Measurements from ENCODE around the gene PPARGC1A. TPM values are rescaled to one million over a fixed set of nuclear protein-coding genes. Genes with fewer than 3 reads are reported as not detected.

PPARGC1A gene
- total and polyA plus RNA-seq, 7 donors: 7.8 to 89.3 (median 37.2) TPM

DNA sequence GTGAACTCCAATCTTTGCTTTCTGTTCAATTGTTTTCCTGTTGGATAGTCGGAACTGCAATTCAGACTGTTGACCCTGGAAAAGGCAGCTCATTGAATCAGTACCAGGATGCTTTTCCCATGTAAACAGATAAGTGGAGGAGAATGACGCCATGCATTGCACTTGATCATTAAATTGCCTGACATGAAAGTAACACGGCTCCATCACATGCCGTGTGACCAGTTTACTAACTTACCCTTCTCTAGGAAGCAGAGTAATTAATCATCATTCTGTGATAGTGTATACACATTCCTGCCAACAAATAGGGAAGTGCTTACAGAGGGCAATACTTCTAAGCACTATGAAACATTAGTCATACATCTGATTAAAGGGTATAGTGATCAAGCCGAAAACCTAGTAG lies 101.4 kb downstream of the PPARGC1A start:
- 66 to 73% (median 69%) methylated on average over 5 of the region's 5 CpGs for WGBS, 3 donors
- H3K27ac ChIP-seq: no peak overlapping the region
- H3K4me1 ChIP-seq: no peaks in the 10 kb centered on the region

DNA sequence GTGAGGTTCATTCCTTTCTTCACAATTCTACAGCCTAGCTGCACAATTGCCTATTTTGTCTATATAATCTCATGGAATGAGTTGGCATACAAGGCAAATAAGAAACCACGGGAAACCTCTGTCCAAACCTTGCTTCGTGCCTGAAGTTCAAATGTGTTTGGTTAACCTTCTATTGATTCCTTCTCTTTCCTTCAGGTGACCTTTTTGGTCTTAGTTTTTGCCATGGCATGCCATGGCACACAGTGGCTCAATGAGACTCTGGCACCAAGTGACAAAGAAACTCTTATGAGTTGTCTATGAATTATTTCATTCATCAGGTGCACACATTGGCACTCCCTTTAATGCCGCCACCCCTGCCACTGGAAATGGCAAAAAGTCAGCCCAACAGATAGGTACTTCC lies 101.8 kb downstream of the PPARGC1A start:
- no peaks in the 10 kb centered on the region for H3K4me1 ChIP-seq
- no peak for DNase-seq
- WGBS, 3 donors: 85 to 90% (median 86%) methylated on average over 3 of the region's 3 CpGs
- H3K9me3 ChIP-seq: no peaks in the 10 kb centered on the region
- no peak overlapping the region for H3K27ac ChIP-seq
- intact Hi-C loops (cut with DNase I): no loop called here
- H3K4me3 ChIP-seq: no peak overlapping the region
- TF ChIP-seq, protein P1, sequence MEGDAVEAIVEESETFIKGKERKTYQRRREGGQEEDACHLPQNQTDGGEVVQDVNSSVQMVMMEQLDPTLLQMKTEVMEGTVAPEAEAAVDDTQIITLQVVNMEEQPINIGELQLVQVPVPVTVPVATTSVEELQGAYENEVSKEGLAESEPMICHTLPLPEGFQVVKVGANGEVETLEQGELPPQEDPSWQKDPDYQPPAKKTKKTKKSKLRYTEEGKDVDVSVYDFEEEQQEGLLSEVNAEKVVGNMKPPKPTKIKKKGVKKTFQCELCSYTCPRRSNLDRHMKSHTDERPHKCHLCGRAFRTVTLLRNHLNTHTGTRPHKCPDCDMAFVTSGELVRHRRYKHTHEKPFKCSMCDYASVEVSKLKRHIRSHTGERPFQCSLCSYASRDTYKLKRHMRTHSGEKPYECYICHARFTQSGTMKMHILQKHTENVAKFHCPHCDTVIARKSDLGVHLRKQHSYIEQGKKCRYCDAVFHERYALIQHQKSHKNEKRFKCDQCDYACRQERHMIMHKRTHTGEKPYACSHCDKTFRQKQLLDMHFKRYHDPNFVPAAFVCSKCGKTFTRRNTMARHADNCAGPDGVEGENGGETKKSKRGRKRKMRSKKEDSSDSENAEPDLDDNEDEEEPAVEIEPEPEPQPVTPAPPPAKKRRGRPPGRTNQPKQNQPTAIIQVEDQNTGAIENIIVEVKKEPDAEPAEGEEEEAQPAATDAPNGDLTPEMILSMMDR (IDR thresholded peaks at IDR 0.05): no peak
- peak in 1 of 4 donors; percentile 28 for ATAC-seq
- H3K27me3 ChIP-seq (ENCODE audit: insufficient read depth in 3 of 3, low read length in 2 of 3): no peaks in the 10 kb centered on the region
- H3K36me3 ChIP-seq (ENCODE audit: insufficient read depth in 1 of 2, low read depth in 1 of 2): peaks cover 0 to 15% of the 10 kb centered on the region in 2 donors

More for the DNA sequence above, 101.4 kb downstream of the PPARGC1A start:
- DNase-seq (no peak), ATAC-seq (peak in 3 of 4 donors; percentile 36 to 67 (median 59))
- Histone ChIP-seq H3K4me3 (no peak overlapping the region), H3K36me3 (ENCODE audit: insufficient read depth in 1 of 2, low read depth in 1 of 2) (peaks cover 0 to 19% of the 10 kb centered on the region in 2 donors), H3K27me3 (ENCODE audit: insufficient read depth in 3 of 3, low read length in 2 of 3) (no peaks in the 10 kb centered on the region), H3K9me3 (no peaks in the 10 kb centered on the region)
- TF ChIP-seq, protein P1 (IDR thresholded peaks at IDR 0.05): no peak
- intact Hi-C loops (cut with DNase I): no loop called here

DNA sequence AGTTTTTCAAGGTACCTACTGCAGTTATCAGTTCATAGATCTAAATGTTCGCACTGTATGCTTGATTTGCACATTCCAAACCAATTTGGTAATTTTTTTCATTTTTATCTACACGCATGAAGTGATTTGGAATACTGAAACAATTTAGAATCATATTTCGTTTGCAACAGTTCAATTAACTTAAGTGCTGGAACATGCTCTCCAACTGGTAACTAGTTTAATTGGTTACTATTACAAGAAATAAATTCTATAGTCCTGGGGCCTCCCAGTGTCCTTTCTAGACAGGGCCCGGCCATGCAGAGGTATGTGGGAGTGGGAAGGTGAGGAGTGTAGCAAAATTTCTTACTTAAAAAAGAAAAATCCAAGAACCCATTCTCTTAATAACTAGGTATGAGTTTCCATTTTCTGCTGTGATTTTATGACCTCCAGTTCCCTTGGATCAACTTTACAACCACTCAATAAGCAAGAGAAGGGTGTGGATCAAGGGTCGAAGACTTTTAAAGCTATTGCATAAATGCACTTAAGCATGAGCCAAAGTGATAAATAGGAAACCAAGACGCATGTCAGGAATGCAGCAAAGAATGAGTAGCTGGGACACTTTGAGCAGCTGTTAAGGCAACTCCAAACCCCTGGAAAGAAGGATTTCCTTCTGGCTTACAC lies 106.9 kb downstream of the PPARGC1A start:
- Histone ChIP-seq H3K9me3 (no peaks in the 10 kb centered on the region), H3K27me3 (ENCODE audit: insufficient read depth in 3 of 3, low read length in 2 of 3) (no peaks in the 10 kb centered on the region), H3K4me1 (no peaks in the 10 kb centered on the region), H3K36me3 (ENCODE audit: insufficient read depth in 1 of 2, low read depth in 1 of 2) (peaks cover 0 to 4% of the 10 kb centered on the region in 2 donors), H3K27ac (no peak overlapping the region), H3K4me3 (no peak overlapping the region)
- intact Hi-C loops (cut with DNase I): no loop called here
- DNase-seq: no peak
- WGBS, 3 donors: 55 to 61% (median 58%) methylated on average over 6 of the region's 6 CpGs
- TF ChIP-seq, protein P1 (IDR thresholded peaks at IDR 0.05): no peak
- peak in 1 of 4 donors; percentile 17 for ATAC-seq

DNA sequence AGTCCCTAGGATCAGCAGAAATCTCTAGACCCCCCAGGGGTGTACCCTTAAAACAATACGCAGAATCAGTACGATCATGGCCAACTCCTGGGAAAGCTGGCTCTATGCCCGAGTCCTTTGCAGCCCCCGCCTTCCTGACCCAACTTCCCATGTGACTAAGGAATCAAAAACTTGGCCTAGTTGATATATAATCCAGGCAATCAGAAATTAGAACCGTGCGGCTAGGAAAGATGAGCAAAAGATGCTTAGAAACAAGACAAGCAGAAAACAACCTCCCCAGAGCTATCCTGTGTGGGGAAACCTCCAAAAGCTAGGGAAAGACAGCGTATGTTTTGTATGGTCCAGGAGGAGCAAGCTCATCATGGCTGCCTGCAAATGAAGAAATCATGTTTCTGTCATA lies 110.0 kb downstream of the PPARGC1A start:
- intact Hi-C loops (cut with DNase I): no loop called here
- 54 to 60% (median 60%) methylated on average over 7 of the region's 7 CpGs for WGBS, 3 donors
- Histone ChIP-seq H3K27me3 (ENCODE audit: insufficient read depth in 3 of 3, low read length in 2 of 3) (no peaks in the 10 kb centered on the region), H3K27ac (no peak overlapping the region), H3K4me1 (peaks cover 9% of the 10 kb centered on the region), H3K36me3 (ENCODE audit: insufficient read depth in 1 of 2, low read depth in 1 of 2) (no peaks in the 10 kb centered on the region), H3K4me3 (no peak overlapping the region), H3K9me3 (no peaks in the 10 kb centered on the region)
- TF ChIP-seq, protein P1 (IDR thresholded peaks at IDR 0.05): no peak
- no peak for ATAC-seq
- DNase-seq: no peak

DNA sequence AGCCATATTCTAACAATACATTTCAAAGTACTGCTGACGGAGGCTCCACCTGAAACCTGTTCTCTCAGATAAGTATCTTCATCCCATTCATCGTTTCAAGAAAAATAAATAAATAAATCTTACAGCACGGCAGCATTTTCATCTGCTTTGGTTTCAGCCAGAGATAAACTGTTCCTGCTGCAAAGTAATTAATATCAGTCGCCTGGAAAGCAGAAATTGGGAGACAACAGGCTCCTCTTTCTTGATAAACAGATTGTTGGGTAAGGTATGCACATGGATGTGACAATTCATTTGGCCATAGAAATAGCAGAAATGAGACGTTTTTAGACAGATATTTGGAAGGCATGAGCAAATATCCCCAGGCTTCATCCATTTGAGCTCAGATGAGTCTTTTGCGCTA lies 110.4 kb downstream of the PPARGC1A start:
- Histone ChIP-seq H3K36me3 (ENCODE audit: insufficient read depth in 1 of 2, low read depth in 1 of 2) (no peaks in the 10 kb centered on the region), H3K4me3 (no peak overlapping the region), H3K27me3 (ENCODE audit: insufficient read depth in 3 of 3, low read length in 2 of 3) (no peaks in the 10 kb centered on the region), H3K9me3 (no peaks in the 10 kb centered on the region), H3K4me1 (peaks cover 9% of the 10 kb centered on the region), H3K27ac (no peak overlapping the region)
- WGBS, 3 donors: 44 to 61% (median 53%) methylated on average over 6 of the region's 6 CpGs
- TF ChIP-seq, protein P1 (IDR thresholded peaks at IDR 0.05): no peak
- DNase-seq (no peak), ATAC-seq (no peak)
- intact Hi-C loops (cut with DNase I): no loop called here
